ENCODE data around the gene SLC23A2. TPM values are rescaled to one million over a fixed set of nuclear protein-coding genes. Genes with fewer than 3 reads are reported as not detected.

The SLC23A2 gene
- polyA plus RNA-seq, 1 donor from 2014 or later: 38.3 TPM

DNA sequence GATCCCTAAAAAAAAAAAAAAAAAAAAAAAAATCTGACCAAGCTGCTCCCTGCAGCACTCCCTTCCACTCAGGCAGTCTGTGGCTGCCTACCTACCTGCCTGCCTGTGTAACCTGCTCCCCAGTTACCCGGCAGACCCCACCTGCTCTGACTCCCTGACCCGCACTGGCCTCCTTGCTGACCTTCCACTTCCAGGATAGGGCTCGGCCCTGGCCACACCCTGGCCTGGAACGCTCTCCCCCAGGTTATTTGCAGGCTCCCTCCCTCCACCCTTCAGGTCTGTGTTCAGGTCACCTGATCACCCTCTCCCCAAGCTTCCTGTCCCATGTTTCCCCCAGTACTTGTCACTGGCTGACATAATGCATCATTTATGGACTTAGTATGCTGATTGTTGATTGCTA is 134.3 kb downstream of the SLC23A2 start:
- no peak overlapping the region for H2AFZ ChIP-seq (ENCODE audit: low read depth, low read length)
- H3K27me3 ChIP-seq (ENCODE audit: insufficient read depth, low read depth, low read length): no peaks in the 10 kb centered on the region
- H3K9ac ChIP-seq (ENCODE audit: low read length): no peak overlapping the region
- no peak overlapping the region for H3K27ac ChIP-seq (ENCODE audit: low read length)
- no peaks in the 10 kb centered on the region for H3K79me2 ChIP-seq (replicated peaks; ENCODE audit: insufficient read depth, low read length)
- no peaks in the 10 kb centered on the region for H3F3A ChIP-seq (ENCODE audit: insufficient read depth, low read length, poor library complexity, severe bottlenecking)
- H3K4me2 ChIP-seq (ENCODE audit: low read length): no peak overlapping the region
- H3K36me3 ChIP-seq (ENCODE audit: insufficient read depth, low read length): peaks cover 12% of the 10 kb centered on the region
- no peaks in the 10 kb centered on the region for H3K9me3 ChIP-seq (ENCODE audit: low read length)
- TF ChIP-seq, protein P1, sequence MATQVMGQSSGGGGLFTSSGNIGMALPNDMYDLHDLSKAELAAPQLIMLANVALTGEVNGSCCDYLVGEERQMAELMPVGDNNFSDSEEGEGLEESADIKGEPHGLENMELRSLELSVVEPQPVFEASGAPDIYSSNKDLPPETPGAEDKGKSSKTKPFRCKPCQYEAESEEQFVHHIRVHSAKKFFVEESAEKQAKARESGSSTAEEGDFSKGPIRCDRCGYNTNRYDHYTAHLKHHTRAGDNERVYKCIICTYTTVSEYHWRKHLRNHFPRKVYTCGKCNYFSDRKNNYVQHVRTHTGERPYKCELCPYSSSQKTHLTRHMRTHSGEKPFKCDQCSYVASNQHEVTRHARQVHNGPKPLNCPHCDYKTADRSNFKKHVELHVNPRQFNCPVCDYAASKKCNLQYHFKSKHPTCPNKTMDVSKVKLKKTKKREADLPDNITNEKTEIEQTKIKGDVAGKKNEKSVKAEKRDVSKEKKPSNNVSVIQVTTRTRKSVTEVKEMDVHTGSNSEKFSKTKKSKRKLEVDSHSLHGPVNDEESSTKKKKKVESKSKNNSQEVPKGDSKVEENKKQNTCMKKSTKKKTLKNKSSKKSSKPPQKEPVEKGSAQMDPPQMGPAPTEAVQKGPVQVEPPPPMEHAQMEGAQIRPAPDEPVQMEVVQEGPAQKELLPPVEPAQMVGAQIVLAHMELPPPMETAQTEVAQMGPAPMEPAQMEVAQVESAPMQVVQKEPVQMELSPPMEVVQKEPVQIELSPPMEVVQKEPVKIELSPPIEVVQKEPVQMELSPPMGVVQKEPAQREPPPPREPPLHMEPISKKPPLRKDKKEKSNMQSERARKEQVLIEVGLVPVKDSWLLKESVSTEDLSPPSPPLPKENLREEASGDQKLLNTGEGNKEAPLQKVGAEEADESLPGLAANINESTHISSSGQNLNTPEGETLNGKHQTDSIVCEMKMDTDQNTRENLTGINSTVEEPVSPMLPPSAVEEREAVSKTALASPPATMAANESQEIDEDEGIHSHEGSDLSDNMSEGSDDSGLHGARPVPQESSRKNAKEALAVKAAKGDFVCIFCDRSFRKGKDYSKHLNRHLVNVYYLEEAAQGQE (IDR thresholded peaks at IDR 0.05; ENCODE audit: borderline replicate concordance): no peak
- TF ChIP-seq, protein P2, sequence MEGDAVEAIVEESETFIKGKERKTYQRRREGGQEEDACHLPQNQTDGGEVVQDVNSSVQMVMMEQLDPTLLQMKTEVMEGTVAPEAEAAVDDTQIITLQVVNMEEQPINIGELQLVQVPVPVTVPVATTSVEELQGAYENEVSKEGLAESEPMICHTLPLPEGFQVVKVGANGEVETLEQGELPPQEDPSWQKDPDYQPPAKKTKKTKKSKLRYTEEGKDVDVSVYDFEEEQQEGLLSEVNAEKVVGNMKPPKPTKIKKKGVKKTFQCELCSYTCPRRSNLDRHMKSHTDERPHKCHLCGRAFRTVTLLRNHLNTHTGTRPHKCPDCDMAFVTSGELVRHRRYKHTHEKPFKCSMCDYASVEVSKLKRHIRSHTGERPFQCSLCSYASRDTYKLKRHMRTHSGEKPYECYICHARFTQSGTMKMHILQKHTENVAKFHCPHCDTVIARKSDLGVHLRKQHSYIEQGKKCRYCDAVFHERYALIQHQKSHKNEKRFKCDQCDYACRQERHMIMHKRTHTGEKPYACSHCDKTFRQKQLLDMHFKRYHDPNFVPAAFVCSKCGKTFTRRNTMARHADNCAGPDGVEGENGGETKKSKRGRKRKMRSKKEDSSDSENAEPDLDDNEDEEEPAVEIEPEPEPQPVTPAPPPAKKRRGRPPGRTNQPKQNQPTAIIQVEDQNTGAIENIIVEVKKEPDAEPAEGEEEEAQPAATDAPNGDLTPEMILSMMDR (IDR thresholded peaks at IDR 0.05; ENCODE audit: poor library complexity, severe bottlenecking): no peak
- no peak for TF ChIP-seq EP300 (conservative IDR thresholded peaks at IDR 0.05; ENCODE audit: poor library complexity, severe bottlenecking)
- no peak for TF ChIP-seq MXI1 (conservative IDR thresholded peaks at IDR 0.05; ENCODE audit: poor library complexity, severe bottlenecking)
- no peak for TF ChIP-seq EZH2 (IDR thresholded peaks at IDR 0.05; ENCODE audit: borderline replicate concordance, insufficient read depth, low read length, poor library complexity, severe bottlenecking)
- TF ChIP-seq SMC3 (conservative IDR thresholded peaks at IDR 0.05; ENCODE audit: poor library complexity): no peak
- no peak for TF ChIP-seq TAF1 (IDR thresholded peaks at IDR 0.05; ENCODE audit: low read depth)
- no peak for TF ChIP-seq POLR2AphosphoS5 (IDR thresholded peaks at IDR 0.05)
- no peak for TF ChIP-seq RAD21 (conservative IDR thresholded peaks at IDR 0.05)
- no peaks in the 10 kb centered on the region for H4K20me1 ChIP-seq (ENCODE audit: insufficient read depth)
- no peak overlapping the region for H3K4me3 ChIP-seq (ENCODE audit: low read length)
- no peaks in the 10 kb centered on the region for H3K9me2 ChIP-seq (ENCODE audit: insufficient read depth, low read length)

DNA sequence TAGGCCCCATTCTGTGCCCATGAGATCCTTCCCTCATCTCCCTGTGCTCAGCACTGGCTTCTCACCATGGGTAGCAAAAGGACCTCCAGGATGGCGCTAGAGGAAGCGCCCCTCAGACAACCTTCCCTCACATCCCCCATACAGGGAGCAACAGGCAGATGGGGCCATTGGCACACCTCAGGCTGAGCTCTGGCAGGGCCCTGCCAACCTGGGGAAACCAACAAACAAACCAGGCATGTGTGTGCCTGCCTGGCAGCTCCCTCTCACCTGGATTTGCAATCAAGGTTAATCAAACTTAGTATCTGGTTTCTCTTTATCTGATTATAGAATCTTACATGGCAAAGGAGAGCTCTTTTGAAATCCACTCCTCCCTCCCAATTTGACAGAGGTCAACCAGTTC is 134.9 kb downstream of the SLC23A2 start:
- Histone ChIP-seq H3K4me2 (ENCODE audit: low read length) (no peak overlapping the region), H3K9me2 (ENCODE audit: insufficient read depth, low read length) (no peaks in the 10 kb centered on the region), H4K20me1 (ENCODE audit: insufficient read depth) (no peaks in the 10 kb centered on the region), H3K27me3 (ENCODE audit: insufficient read depth, low read depth, low read length) (no peaks in the 10 kb centered on the region), H3K9ac (ENCODE audit: low read length) (no peak overlapping the region), H2AFZ (ENCODE audit: low read depth, low read length) (no peak overlapping the region), H3K79me2 (replicated peaks; ENCODE audit: insufficient read depth, low read length) (no peaks in the 10 kb centered on the region), H3K36me3 (ENCODE audit: insufficient read depth, low read length) (peaks cover 12% of the 10 kb centered on the region), H3K27ac (ENCODE audit: low read length) (no peak overlapping the region), H3K9me3 (ENCODE audit: low read length) (no peaks in the 10 kb centered on the region), H3K4me3 (ENCODE audit: low read length) (no peak overlapping the region), H3F3A (ENCODE audit: insufficient read depth, low read length, poor library complexity, severe bottlenecking) (no peaks in the 10 kb centered on the region)
- TF ChIP-seq, protein P2 (IDR thresholded peaks at IDR 0.05; ENCODE audit: poor library complexity, severe bottlenecking): no peak
- TF ChIP-seq POLR2AphosphoS5 (IDR thresholded peaks at IDR 0.05) (no peak), RAD21 (conservative IDR thresholded peaks at IDR 0.05) (no peak), TAF1 (IDR thresholded peaks at IDR 0.05; ENCODE audit: low read depth) (no peak), MXI1 (conservative IDR thresholded peaks at IDR 0.05; ENCODE audit: poor library complexity, severe bottlenecking) (no peak), EZH2 (IDR thresholded peaks at IDR 0.05; ENCODE audit: borderline replicate concordance, insufficient read depth, low read length, poor library complexity, severe bottlenecking) (no peak)
- TF ChIP-seq, protein P1 (IDR thresholded peaks at IDR 0.05; ENCODE audit: borderline replicate concordance): no peak

All from neural cell (in vitro differentiated cells).